Trophoblast cell (in vitro differentiated cells and primary cell): ENCODE measurements around the gene ELN.

Experiments used
- DNase-seq, 2 donors: peaks; one replicate each; pipeline ENCODE4 v3.0.0-alpha.2; 2016
- H2AFZ ChIP-seq: 2 replicates; pipeline ENCODE4 v1.6.1; 2013; ENCODE audit warnings: low read length, moderate library complexity, mild to moderate bottlenecking; ENCODE audit not compliant: insufficient read depth, poor library complexity
- H2AK5ac ChIP-seq: 2 replicates; pipeline ENCODE4 v1.6.1; 2013; ENCODE audit warnings: mild to moderate bottlenecking, low read length
- H2BK120ac ChIP-seq: 2 replicates; pipeline ENCODE4 v1.6.1; 2013; ENCODE audit warnings: low read length, mild to moderate bottlenecking, moderate library complexity; ENCODE audit not compliant: insufficient read depth, poor library complexity
- H2BK12ac ChIP-seq: 2 replicates; pipeline ENCODE4 v1.6.1; 2013; ENCODE audit warnings: mild to moderate bottlenecking, low read length, moderate library complexity
- H2BK5ac ChIP-seq: 2 replicates; pipeline ENCODE4 v1.6.1; 2013; ENCODE audit warnings: low read length, low read depth, moderate library complexity, mild to moderate bottlenecking; ENCODE audit not compliant: poor library complexity
- H3K14ac ChIP-seq: 2 replicates; pipeline ENCODE4 v1.6.1; 2013; ENCODE audit warnings: mild to moderate bottlenecking, low read length
- H3K18ac ChIP-seq: 2 replicates; pipeline ENCODE4 v1.6.1; 2013; ENCODE audit warnings: mild to moderate bottlenecking, low read length
- H3K23ac ChIP-seq: 2 replicates; pipeline ENCODE4 v1.6.1; 2013; ENCODE audit warnings: low read length
- H3K27ac ChIP-seq: 2 replicates; pipeline ENCODE4 v1.5.1; 2013; ENCODE audit warnings: low read depth, mild to moderate bottlenecking, inconsistent platforms, low read length, moderate library complexity
- H3K27me3 ChIP-seq: 2 replicates; pipeline ENCODE4 v1.6.1; 2013; ENCODE audit warnings: inconsistent platforms, mild to moderate bottlenecking, low read length, moderate library complexity; ENCODE audit not compliant: insufficient read depth
- H3K36me3 ChIP-seq, 2 experiments: 1 replicate in 1 of 2; 2 replicates in 1 of 2; pipeline ENCODE4 v1.6.1; 2013; ENCODE audit warnings: low read length in 2 of 2, mild to moderate bottlenecking in 2 of 2, moderate library complexity in 1 of 2; ENCODE audit not compliant: insufficient read depth in 2 of 2, control insufficient read depth in 1 of 2
- H3K4ac ChIP-seq: 2 replicates; pipeline ENCODE4 v1.6.1; 2013; ENCODE audit warnings: low read depth, mild to moderate bottlenecking, low read length, moderate library complexity
- H3K4me1 ChIP-seq, 2 experiments: 1 replicate in 1 of 2; 2 replicates in 1 of 2; pipeline ENCODE4 v1.6.1; 2013; ENCODE audit warnings: low read length in 2 of 2, mild to moderate bottlenecking in 2 of 2, moderate library complexity in 1 of 2; ENCODE audit not compliant: insufficient read depth in 2 of 2, control insufficient read depth in 1 of 2
- H3K4me2 ChIP-seq: 2 replicates; pipeline ENCODE4 v1.6.1; 2013; ENCODE audit warnings: inconsistent platforms, mild to moderate bottlenecking, low read length, moderate library complexity
- H3K4me3 ChIP-seq: 2 replicates; pipeline ENCODE4 v1.5.1; 2013; ENCODE audit warnings: mild to moderate bottlenecking, low read depth, low read length, inconsistent platforms
- H3K79me1 ChIP-seq: one replicate; pipeline ENCODE4 v1.6.1; 2013; ENCODE audit warnings: low read length
- H3K79me2 ChIP-seq: 2 replicates; pipeline ENCODE4 v1.6.1; 2013; ENCODE audit warnings: low read length, mild to moderate bottlenecking; ENCODE audit not compliant: control insufficient read depth, insufficient read depth, poor library complexity
- H3K9ac ChIP-seq: 2 replicates; pipeline ENCODE4 v1.6.1; 2013; ENCODE audit warnings: mild to moderate bottlenecking, low read length
- H3K9me3 ChIP-seq: 2 replicates; pipeline ENCODE4 v1.6.1; 2013; ENCODE audit warnings: low read depth, mild to moderate bottlenecking, control low read depth, inconsistent platforms, low read length; ENCODE audit not compliant: insufficient read depth
- H4K12ac ChIP-seq: 2 replicates; pipeline ENCODE4 v1.6.1; 2013; ENCODE audit warnings: low read depth, mild to moderate bottlenecking, low read length, moderate library complexity
- H4K8ac ChIP-seq: 2 replicates; pipeline ENCODE4 v1.6.1; 2013; ENCODE audit warnings: low read depth, mild to moderate bottlenecking, low read length, moderate library complexity
- H4K91ac ChIP-seq: one replicate; pipeline ENCODE4 v1.6.1; 2013; ENCODE audit warnings: low read depth, mild to moderate bottlenecking, low read length, moderate library complexity
- WGBS: extraction: QIAGEN DNeasy Blood & Tissue Kit; methylation state at CpG from one replicate; pipeline ENCODE4 v1.1.7; 2013; ENCODE audit warnings: missing lambda C conversion rate; ENCODE audit not compliant: insufficient read length, insufficient coverage; ENCODE audit errors: extremely low coverage; 5-methylcytosine and 5-hydroxymethylcytosine counted together

ELN gene

GRCh38 chr7:74099031-74099430, 71.1 kb downstream of the ELN start:
- no peak overlapping the region for H3K27ac ChIP-seq
- H3K4me1 ChIP-seq = peaks cover 10 to 12% of the 10 kb centered on the region in 2 experiments
- H3K4ac ChIP-seq = no peak overlapping the region
- no peak overlapping the region for H2BK120ac ChIP-seq
- H3K4me3 ChIP-seq = no peak overlapping the region
- no peak overlapping the region for H4K8ac ChIP-seq
- H2BK5ac ChIP-seq = no peak overlapping the region
- H3K79me2 ChIP-seq = peaks cover 2% of the 10 kb centered on the region
- H3K27me3 ChIP-seq = no peaks in the 10 kb centered on the region
- no peak overlapping the region for H3K4me2 ChIP-seq
- H2BK12ac ChIP-seq = no peak overlapping the region
- no peak overlapping the region for H2AFZ ChIP-seq
- H3K23ac ChIP-seq = no peak overlapping the region
- DNase-seq = no peak
- H4K91ac ChIP-seq = no peak overlapping the region
- H3K14ac ChIP-seq = no peak overlapping the region
- H3K9me3 ChIP-seq = no peaks in the 10 kb centered on the region
- no CpG with 5 or more reads among the region's 17 CpGs for WGBS
- H3K18ac ChIP-seq = no peak overlapping the region
- H3K79me1 ChIP-seq = peaks cover 9% of the 10 kb centered on the region
- no peak overlapping the region for H4K12ac ChIP-seq
- peaks cover 23 to 28% of the 10 kb centered on the region in 2 experiments for H3K36me3 ChIP-seq
- no peak overlapping the region for H3K9ac ChIP-seq
- H2AK5ac ChIP-seq = no peak overlapping the region

- no CpG with 5 or more reads among the region's 8 CpGs for WGBS
- H3K4me2 ChIP-seq = no peak overlapping the region
- H4K12ac ChIP-seq = no peak overlapping the region
- no peak overlapping the region for H4K8ac ChIP-seq
- DNase-seq = peak; percentile 53 to 66
- H2BK5ac ChIP-seq = no peak overlapping the region
- no peaks in the 10 kb centered on the region for H3K79me1 ChIP-seq
- H2AK5ac ChIP-seq = no peak overlapping the region
- H3K4me1 ChIP-seq = peaks cover 4 to 8% of the 10 kb centered on the region in 2 experiments
- no peak overlapping the region for H4K91ac ChIP-seq
- H2AFZ ChIP-seq = no peak overlapping the region
- H2BK12ac ChIP-seq = no peak overlapping the region
- no peaks in the 10 kb centered on the region for H3K9me3 ChIP-seq
- peaks cover 32 to 36% of the 10 kb centered on the region in 2 experiments for H3K36me3 ChIP-seq
- H3K9ac ChIP-seq = no peak overlapping the region
- H3K18ac ChIP-seq = no peak overlapping the region
- H3K4ac ChIP-seq = no peak overlapping the region
- H3K27me3 ChIP-seq = no peaks in the 10 kb centered on the region
- no peak overlapping the region for H3K14ac ChIP-seq
- H3K79me2 ChIP-seq = no peaks in the 10 kb centered on the region
- no peak overlapping the region for H3K4me3 ChIP-seq
- H3K27ac ChIP-seq = no peak overlapping the region
- no peak overlapping the region for H2BK120ac ChIP-seq
- H3K23ac ChIP-seq = no peak overlapping the region
These were observed 73.2 kb downstream of the ELN start for GRCh38 chr7:74101061-74101681.

GRCh38 chr7:74103219-74103772, 75.3 kb downstream of the ELN start:
- Histone ChIP-seq H2BK5ac (no peak overlapping the region), H4K12ac (no peak overlapping the region), H3K23ac (no peak overlapping the region), H3K36me3 (peaks cover 35 to 37% of the 10 kb centered on the region in 2 experiments), H3K27ac (no peak overlapping the region), H3K4me3 (no peak overlapping the region), H3K14ac (no peak overlapping the region), H3K18ac (no peak overlapping the region), H3K9me3 (no peaks in the 10 kb centered on the region), H2BK120ac (no peak overlapping the region), H4K91ac (no peak overlapping the region), H3K9ac (no peak overlapping the region), H3K27me3 (no peaks in the 10 kb centered on the region), H2AFZ (no peak overlapping the region), H3K79me1 (no peaks in the 10 kb centered on the region), H4K8ac (no peak overlapping the region), H3K4ac (no peak overlapping the region), H2AK5ac (no peak overlapping the region), H3K4me1 (peaks cover 4 to 8% of the 10 kb centered on the region in 2 experiments), H2BK12ac (no peak overlapping the region), H3K4me2 (no peak overlapping the region), H3K79me2 (no peaks in the 10 kb centered on the region)
- WGBS = no CpG with 5 or more reads among the region's 6 CpGs
- DNase-seq = peak; percentile 41 to 63

- no peak overlapping the region for H3K14ac ChIP-seq
- H3K79me2 ChIP-seq = no peaks in the 10 kb centered on the region
- H2AFZ ChIP-seq = no peak overlapping the region
- no peak overlapping the region for H2BK12ac ChIP-seq
- no peaks in the 10 kb centered on the region for H3K27me3 ChIP-seq
- H4K8ac ChIP-seq = no peak overlapping the region
- WGBS = no CpG with 5 or more reads among the region's 8 CpGs
- H3K23ac ChIP-seq = no peak overlapping the region
- H3K9ac ChIP-seq = no peak overlapping the region
- no peak overlapping the region for H3K18ac ChIP-seq
- H3K36me3 ChIP-seq = peaks cover 41 to 42% of the 10 kb centered on the region in 2 experiments
- no peaks in the 10 kb centered on the region for H3K9me3 ChIP-seq
- H3K27ac ChIP-seq = peak overlapping the region; percentile 28
- H4K12ac ChIP-seq = no peak overlapping the region
- H3K4ac ChIP-seq = no peak overlapping the region
- no peak overlapping the region for H3K4me2 ChIP-seq
- peaks cover 4 to 8% of the 10 kb centered on the region in 2 experiments for H3K4me1 ChIP-seq
- DNase-seq = peak; percentile 75 to 88
- no peaks in the 10 kb centered on the region for H3K79me1 ChIP-seq
- no peak overlapping the region for H2BK5ac ChIP-seq
- H4K91ac ChIP-seq = no peak overlapping the region
- H2BK120ac ChIP-seq = no peak overlapping the region
- no peak overlapping the region for H3K4me3 ChIP-seq
- H2AK5ac ChIP-seq = no peak overlapping the region
These were observed 76.7 kb downstream of the ELN start for GRCh38 chr7:74104702-74105101.
